WERI-Rb-1 (cell line): ENCODE measurements around the gene TBXAS1.
"Not testable (repeated sequence)": the region's sequence is repeated elsewhere in the genome, so short reads cannot be mapped to it uniquely, and the experiment has no call there.

ENCODE experiments used
- DNase-seq: peaks from one replicate; pipeline ENCODE4 v3.0.0-alpha.2; 2020
- H3K27ac ChIP-seq: fragments of 250-450 bp; sonication (Bioruptor Pico); 2 replicates; pipeline ENCODE4 v1.5.1; 2020; ENCODE audit warnings: mild to moderate bottlenecking, moderate library complexity
- H3K27me3 ChIP-seq: fragments of 250-450 bp; sonication (Bioruptor Pico); 2 replicates; pipeline ENCODE4 v1.5.1; 2021; ENCODE audit warnings: mild to moderate bottlenecking, low read depth, moderate library complexity; ENCODE audit not compliant: insufficient read depth, severe bottlenecking
- H3K36me3 ChIP-seq: fragments of 250-450 bp; sonication (Bioruptor Pico); 2 replicates; pipeline ENCODE4 v1.5.1; 2020; ENCODE audit warnings: mild to moderate bottlenecking, moderate library complexity
- H3K4me3 ChIP-seq: 2 replicates; pipeline ENCODE4 v1.5.1; 2011; ENCODE audit warnings: low read depth, mild to moderate bottlenecking, control low read depth, low read length
- H3K9me3 ChIP-seq: fragments of 250-450 bp; sonication (Bioruptor Pico); 2 replicates; pipeline ENCODE4 v1.5.1; 2021; ENCODE audit warnings: mild to moderate bottlenecking, moderate library complexity; ENCODE audit not compliant: severe bottlenecking
- CTCF ChIP-seq: IDR thresholded peaks from 2 replicates; pipeline ENCODE4 v1.5.1; 2011; ENCODE audit warnings: low read depth, mild to moderate bottlenecking, control low read depth, inconsistent platforms, low read length

Gene TBXAS1

GRCh38 chr7:139838276-139838675 lies 9.2 kb downstream of the TBXAS1 start:
- TF ChIP-seq CTCF: no peak
- no peaks in the 10 kb centered on the region for H3K36me3 ChIP-seq

GRCh38 chr7:139838876-139839275 lies 9.8 kb downstream of the TBXAS1 start:
- no peaks in the 10 kb centered on the region for H3K9me3 ChIP-seq
- no peak for DNase-seq
- H3K36me3 ChIP-seq: no peaks in the 10 kb centered on the region
- H3K27ac ChIP-seq: peak overlapping the region; percentile 72
- peak overlapping the region; percentile 26 for H3K4me3 ChIP-seq
- TF ChIP-seq CTCF: no peak
- H3K27me3 ChIP-seq: no peaks in the 10 kb centered on the region

More at GRCh38 chr7:139838276-139838675, 9.2 kb downstream of the TBXAS1 start:
- Histone ChIP-seq H3K4me3 (no peak overlapping the region), H3K27me3 (no peaks in the 10 kb centered on the region), H3K27ac (peak overlapping the region; percentile 72), H3K9me3 (no peaks in the 10 kb centered on the region)
- DNase-seq: no peak

- Histone ChIP-seq H3K27ac (no peak overlapping the region), H3K9me3 (no peaks in the 10 kb centered on the region), H3K36me3 (no peaks in the 10 kb centered on the region), H3K27me3 (no peaks in the 10 kb centered on the region), H3K4me3 (no peak overlapping the region)
- TF ChIP-seq CTCF: no peak
- no peak for DNase-seq
These were observed 11.7 kb downstream of the TBXAS1 start for GRCh38 chr7:139840776-139841175.

- H3K27ac ChIP-seq: no peak overlapping the region
- no peak overlapping the region for H3K4me3 ChIP-seq
- no peak for TF ChIP-seq CTCF
- no peak for DNase-seq
- no peaks in the 10 kb centered on the region for H3K27me3 ChIP-seq
- H3K9me3 ChIP-seq: peaks cover 3% of the 10 kb centered on the region
- H3K36me3 ChIP-seq: no peaks in the 10 kb centered on the region
These were observed 13.5 kb downstream of the TBXAS1 start for GRCh38 chr7:139842401-139843210.

DNA sequence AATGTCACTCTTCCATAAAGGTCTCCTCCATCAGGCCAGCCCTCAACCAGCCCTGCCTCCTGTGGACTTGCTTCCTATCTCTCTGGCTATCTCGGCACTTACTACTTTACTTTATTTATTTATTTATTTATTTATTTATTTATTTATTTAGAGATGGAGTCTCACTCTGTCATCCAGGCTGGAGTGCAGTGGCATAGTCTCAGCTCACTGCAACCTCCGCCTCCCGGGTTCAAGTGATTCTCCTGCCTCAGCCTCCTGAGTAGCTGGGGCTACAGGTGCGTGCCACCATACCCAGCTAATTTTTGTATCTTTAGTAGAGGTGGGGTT lies 14.1 kb downstream of the TBXAS1 start:
- not testable (repeated sequence) for H3K27ac ChIP-seq, H3K9me3 ChIP-seq, H3K27me3 ChIP-seq, H3K36me3 ChIP-seq, H3K4me3 ChIP-seq, DNase-seq

- H3K36me3 ChIP-seq: no peaks in the 10 kb centered on the region
- DNase-seq: no peak
- H3K27ac ChIP-seq: no peak overlapping the region
- no peak overlapping the region for H3K4me3 ChIP-seq
- peaks cover 9% of the 10 kb centered on the region for H3K9me3 ChIP-seq
- no peak for TF ChIP-seq CTCF
- H3K27me3 ChIP-seq: no peaks in the 10 kb centered on the region
These were observed 15.8 kb downstream of the TBXAS1 start for GRCh38 chr7:139844779-139845442.
